IMR-90 (cell line): ENCODE measurements around the gene GTF3C4. TPM values are rescaled to one million over a fixed set of nuclear protein-coding genes. Genes with fewer than 3 reads are reported as not detected.

Experiments used
- ATAC-seq: fragments of 200-7000 bp; cut with Tn5 transposase; 2 replicates; pipeline ENCODE4 v1.9.1; 2020; ENCODE audit warnings: low read depth, mild to moderate bottlenecking, moderate library complexity
- BruUV-seq: library from RNA; stranded (reverse); fragments of 400-500 nt; replicated peaks from 2 replicates; lab custom pipeline; 2021; lab: Mats Ljungman, UMichigan
- CTCF ChIA-PET: fragments of 300-600 bp; formaldehyde crosslinking; extraction: SDS; loops from one replicate; lab custom pipeline; 2021; ENCODE audit warnings: antibody characterized with exemption; lab: Yijun Ruan, JAX
- POLR2A ChIA-PET: fragments of 300-600 bp; sonication (Branson Sonifier 250); formaldehyde crosslinking; loops from one replicate; lab custom pipeline; 2022; ENCODE audit warnings: antibody characterized with exemption; ENCODE audit not compliant: unreplicated experiment; lab: Charles Lee
- DNase-seq: peaks from one replicate; pipeline ENCODE4 v3.0.0; 2013
- H2AFZ ChIP-seq: replicated peaks from 2 replicates; pipeline ENCODE3; 2013; ENCODE audit warnings: low read length, mild to moderate bottlenecking; ENCODE audit not compliant: poor library complexity
- H2AK5ac ChIP-seq: 2 replicates; pipeline ENCODE4 v1.6.1; 2013; ENCODE audit warnings: low read depth, low read length, inconsistent platforms
- H2AK9ac ChIP-seq: replicated peaks from 2 replicates; pipeline ENCODE3; 2013; ENCODE audit warnings: mild to moderate bottlenecking, low read depth, low read length, moderate library complexity; ENCODE audit not compliant: poor library complexity
- H2BK120ac ChIP-seq: 2 replicates; pipeline ENCODE4 v1.6.1; 2013; ENCODE audit warnings: low read depth, low read length, inconsistent platforms
- H2BK15ac ChIP-seq: 3 replicates; pipeline ENCODE4 v1.6.1; 2013; ENCODE audit warnings: low read depth, low read length, inconsistent platforms
- H2BK20ac ChIP-seq: 2 replicates; pipeline ENCODE4 v1.6.1; 2013; ENCODE audit warnings: low read depth, mild to moderate bottlenecking, inconsistent platforms, low read length, moderate library complexity
- H2BK5ac ChIP-seq: 2 replicates; pipeline ENCODE4 v1.6.1; 2013; ENCODE audit warnings: mild to moderate bottlenecking, low read depth, low read length, inconsistent platforms; ENCODE audit not compliant: poor library complexity, severe bottlenecking
- H3K14ac ChIP-seq: replicated peaks from 2 replicates; pipeline ENCODE4 v1.6.1; 2013; ENCODE audit warnings: low read depth, low read length, inconsistent platforms
- H3K18ac ChIP-seq: 2 replicates; pipeline ENCODE4 v1.6.1; 2013; ENCODE audit warnings: low read depth, low read length, control low read depth
- H3K23ac ChIP-seq: 2 replicates; pipeline ENCODE4 v1.6.1; 2013; ENCODE audit warnings: low read depth, low read length, inconsistent platforms
- H3K27ac ChIP-seq: 2 replicates; pipeline ENCODE4 v1.5.1; 2013; ENCODE audit warnings: mild to moderate bottlenecking, control low read depth, low read length; ENCODE audit not compliant: insufficient read depth
- H3K27me3 ChIP-seq: 2 replicates; pipeline ENCODE4 v1.6.1; 2013; ENCODE audit warnings: low read length; ENCODE audit not compliant: control insufficient read depth, insufficient read depth
- H3K36me3 ChIP-seq: 2 replicates; pipeline ENCODE4 v1.6.1; 2013; ENCODE audit warnings: low read length, mixed read lengths; ENCODE audit not compliant: control insufficient read depth, insufficient read depth
- H3K4ac ChIP-seq: 2 replicates; pipeline ENCODE4 v1.6.1; 2013; ENCODE audit warnings: low read depth, low read length, inconsistent platforms
- H3K4me1 ChIP-seq: 2 replicates; pipeline ENCODE4 v1.6.1; 2013; ENCODE audit warnings: low read length, mixed read lengths; ENCODE audit not compliant: control insufficient read depth, insufficient read depth
- H3K4me2 ChIP-seq: 2 replicates; pipeline ENCODE4 v1.6.1; 2013; ENCODE audit warnings: low read depth, mild to moderate bottlenecking, control low read depth, low read length, moderate library complexity
- H3K4me3 ChIP-seq: 2 replicates; pipeline ENCODE4 v1.5.1; 2013; ENCODE audit warnings: low read depth, mild to moderate bottlenecking, control low read depth, low read length, moderate library complexity; ENCODE audit not compliant: insufficient read depth
- H3K56ac ChIP-seq: 2 replicates; pipeline ENCODE4 v1.6.1; 2013; ENCODE audit warnings: low read length, inconsistent platforms; ENCODE audit not compliant: insufficient read depth; ENCODE audit errors: extremely low read depth
- H3K79me1 ChIP-seq, 2 experiments: 2 replicates each; pipeline ENCODE4 v1.6.1; 2013; ENCODE audit warnings: low read length in 2 of 2, inconsistent platforms in 1 of 2, low read depth in 1 of 2
- H3K9ac ChIP-seq: 2 replicates; pipeline ENCODE4 v1.6.1; 2013; ENCODE audit warnings: low read depth, low read length, control low read depth
- H3K9me1 ChIP-seq: 2 replicates; pipeline ENCODE4 v1.6.1; 2013; ENCODE audit warnings: low read length, inconsistent platforms; ENCODE audit not compliant: insufficient read depth
- H3K9me3 ChIP-seq: 2 replicates; pipeline ENCODE4 v1.6.1; 2013; ENCODE audit warnings: low read length; ENCODE audit not compliant: control insufficient read depth, insufficient read depth
- H4K20me1 ChIP-seq: 2 replicates; pipeline ENCODE4 v1.6.1; 2013; ENCODE audit warnings: low read length, inconsistent platforms; ENCODE audit not compliant: insufficient read depth
- H4K5ac ChIP-seq: 2 replicates; pipeline ENCODE4 v1.6.1; 2013; ENCODE audit warnings: mild to moderate bottlenecking, low read depth, low read length, control low read depth
- H4K8ac ChIP-seq, 2 experiments: 2 replicates each; pipeline ENCODE4 v1.6.1; 2013; ENCODE audit warnings: low read depth in 2 of 2, low read length in 2 of 2, control low read depth in 1 of 2, inconsistent platforms in 1 of 2
- H4K91ac ChIP-seq: 2 replicates; pipeline ENCODE4 v1.6.1; 2013; ENCODE audit warnings: low read depth, low read length, inconsistent platforms; ENCODE audit not compliant: insufficient read depth
- CEBPB ChIP-seq: IDR thresholded peaks from 2 replicates; pipeline ENCODE4 v1.6.1; 2012; ENCODE audit warnings: low read depth, low read length, improper control_type of control experiment
- CHD1 ChIP-seq: IDR thresholded peaks from 2 replicates; pipeline ENCODE4 v1.6.1; 2012; ENCODE audit warnings: low read depth, low read length, improper control_type of control experiment
- WGBS, 2 experiments: methylation state at CpG; one replicate each; pipeline versions ENCODE4 v1.1.5 to v1.1.7; 2013; ENCODE audit warnings: missing lambda C conversion rate in 2 of 2; ENCODE audit not compliant: insufficient read length in 1 of 2; ENCODE audit errors: extremely low coverage in 2 of 2; 5-methylcytosine and 5-hydroxymethylcytosine counted together
- dilution Hi-C: fragments of 300-500 bp; cut with HindIII; formaldehyde crosslinking; loops from one replicate; pipeline ENCODE4 v1.14.3; 2018; ENCODE audit warnings: low sequenced_read_pairs; ENCODE audit not compliant: unreplicated experiment
- in situ Hi-C: fragments of 300-500 bp; cut with MboI; formaldehyde crosslinking; loops from 3 replicates; pipeline ENCODE4 v1.14.3; 2019; ENCODE audit warnings: low sequenced_read_pairs, inconsistent platforms, mixed read lengths
- intact Hi-C: fragments of 100-400 bp; cut with micrococcal nuclease; formaldehyde crosslinking; loops from 2 replicates; pipeline ENCODE4 v1.10.0; 2022
- polyA plus RNA-seq, 3 experiments: library from polyadenylated mRNA; depleted of rRNA; stranded (reverse); fragments of >200 nt; gene quantifications; 2 replicates each; pipeline ENCODE4 v1.2.3, GENCODE V29; 2012; ENCODE audit warnings: low replicate concordance in 1 of 3
- total RNA-seq: library from RNA; depleted of rRNA; stranded (reverse); fragments of >200 nt; gene quantifications from 2 replicates; pipeline ENCODE4 v1.2.3, GENCODE V29; 2012

GTF3C4 gene
- total and polyA plus RNA-seq, 2 of the 4 experiments (the other 2 are of a cell fraction): 4.7 to 16.5 TPM

DNA sequence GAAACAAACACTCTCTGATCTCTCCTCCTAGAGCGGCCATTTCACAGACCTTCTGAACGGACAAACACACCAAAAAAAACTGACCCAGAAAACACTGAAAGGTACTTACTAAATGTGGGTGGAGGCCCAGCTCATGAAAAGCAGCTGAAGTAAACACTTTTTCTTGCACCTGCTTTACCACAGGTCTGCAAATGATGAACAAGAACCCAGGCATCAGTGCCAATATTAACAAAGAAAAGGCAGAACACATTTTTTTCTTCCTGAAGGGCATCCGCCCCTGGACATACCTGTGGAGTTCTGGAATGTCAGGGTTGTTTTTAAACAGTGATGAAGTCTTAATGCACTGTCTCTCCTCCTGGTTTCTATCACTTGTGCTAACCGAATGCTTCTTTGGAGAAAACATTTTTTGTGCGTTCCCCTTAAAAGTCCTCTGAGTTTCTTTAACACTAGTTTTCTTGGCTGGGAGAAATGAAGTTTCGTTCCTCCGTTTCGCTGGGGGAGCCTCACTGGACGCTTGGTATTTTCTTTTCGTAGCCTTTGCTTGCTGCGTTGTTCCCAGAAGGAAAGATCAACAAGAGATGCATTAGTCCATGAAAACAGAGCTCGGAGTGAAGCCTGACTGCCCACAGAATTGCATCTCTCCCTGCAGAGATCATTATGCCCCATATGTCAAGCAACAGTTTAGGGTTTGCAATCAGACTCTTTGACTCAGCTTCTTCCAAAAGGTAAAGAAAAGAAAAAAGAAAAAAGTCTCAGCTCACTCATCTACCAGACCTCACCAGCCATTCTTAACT is 7.9 kb upstream of the GTF3C4 start:
- CTCF ChIA-PET: no interaction called here
- dilution Hi-C loops: no loop called here
- no peak overlapping the region for H2BK5ac ChIP-seq

More for the DNA sequence above, 7.9 kb upstream of the GTF3C4 start:
- H3K4me3 ChIP-seq: no peak overlapping the region
- H4K8ac ChIP-seq: no peak overlapping the region
- peaks cover 7% of the 10 kb centered on the region; the same call in 1 of the 2 replicates for H3K9me1 ChIP-seq
- H4K5ac ChIP-seq: no peak overlapping the region
- peaks cover 20 to 48% of the 10 kb centered on the region in 2 experiments for H3K79me1 ChIP-seq
- H3K27me3 ChIP-seq: no peaks in the 10 kb centered on the region
- H2AFZ ChIP-seq: no peak overlapping the region
- intact Hi-C loops: no loop called here
- no peak overlapping the region for H2BK120ac ChIP-seq
- no peak overlapping the region for H3K23ac ChIP-seq
- no peaks in the 10 kb centered on the region for H3K4me1 ChIP-seq
- ATAC-seq (no peak), DNase-seq (no peak)
- H3K27ac ChIP-seq: no peak overlapping the region
- H3K36me3 ChIP-seq: peaks cover 29% of the 10 kb centered on the region
- H2BK20ac ChIP-seq: no peak overlapping the region
- BruUV-seq: no TSS peak
- peaks cover 18% of the 10 kb centered on the region for H4K20me1 ChIP-seq
- H4K91ac ChIP-seq: no peak overlapping the region
- TF ChIP-seq CHD1 (no peak), CEBPB (no peak)
- H3K18ac ChIP-seq: no peak overlapping the region
- no peak overlapping the region for H2AK9ac ChIP-seq
- no peak overlapping the region for H3K4me2 ChIP-seq
- POLR2A ChIA-PET: interaction anchor here (0.7 kb wide), 1 partner anchor 8 kb away, joined by 3 read pairs; no protein-coding TSS in a partner anchor
- H3K4ac ChIP-seq: no peak overlapping the region
- 81% methylated on average over 7 of the region's 12 CpGs; no CpG with 5 or more reads in 1 of the 2 experiments for WGBS, 2 experiments
- H3K9ac ChIP-seq: no peak overlapping the region
- H3K56ac ChIP-seq: no peak overlapping the region
- H2AK5ac ChIP-seq: no peak overlapping the region
- H2BK15ac ChIP-seq: no peak overlapping the region
- in situ Hi-C loops: no loop called here
- no peaks in the 10 kb centered on the region for H3K9me3 ChIP-seq
- no peak overlapping the region for H3K14ac ChIP-seq
